Epidermal melanocyte (primary cell): Measurements from ENCODE around the gene IBA57.
"Not testable (repeated sequence)": the region's sequence is repeated elsewhere in the genome, so short reads cannot be mapped to it uniquely, and the experiment has no call there.

Experiments
- DNase-seq: peaks from one replicate; pipeline ENCODE4 v3.0.0; 2011; ENCODE audit warnings: low spot score; ENCODE audit not compliant: insufficient read length

Gene IBA57

DNA sequence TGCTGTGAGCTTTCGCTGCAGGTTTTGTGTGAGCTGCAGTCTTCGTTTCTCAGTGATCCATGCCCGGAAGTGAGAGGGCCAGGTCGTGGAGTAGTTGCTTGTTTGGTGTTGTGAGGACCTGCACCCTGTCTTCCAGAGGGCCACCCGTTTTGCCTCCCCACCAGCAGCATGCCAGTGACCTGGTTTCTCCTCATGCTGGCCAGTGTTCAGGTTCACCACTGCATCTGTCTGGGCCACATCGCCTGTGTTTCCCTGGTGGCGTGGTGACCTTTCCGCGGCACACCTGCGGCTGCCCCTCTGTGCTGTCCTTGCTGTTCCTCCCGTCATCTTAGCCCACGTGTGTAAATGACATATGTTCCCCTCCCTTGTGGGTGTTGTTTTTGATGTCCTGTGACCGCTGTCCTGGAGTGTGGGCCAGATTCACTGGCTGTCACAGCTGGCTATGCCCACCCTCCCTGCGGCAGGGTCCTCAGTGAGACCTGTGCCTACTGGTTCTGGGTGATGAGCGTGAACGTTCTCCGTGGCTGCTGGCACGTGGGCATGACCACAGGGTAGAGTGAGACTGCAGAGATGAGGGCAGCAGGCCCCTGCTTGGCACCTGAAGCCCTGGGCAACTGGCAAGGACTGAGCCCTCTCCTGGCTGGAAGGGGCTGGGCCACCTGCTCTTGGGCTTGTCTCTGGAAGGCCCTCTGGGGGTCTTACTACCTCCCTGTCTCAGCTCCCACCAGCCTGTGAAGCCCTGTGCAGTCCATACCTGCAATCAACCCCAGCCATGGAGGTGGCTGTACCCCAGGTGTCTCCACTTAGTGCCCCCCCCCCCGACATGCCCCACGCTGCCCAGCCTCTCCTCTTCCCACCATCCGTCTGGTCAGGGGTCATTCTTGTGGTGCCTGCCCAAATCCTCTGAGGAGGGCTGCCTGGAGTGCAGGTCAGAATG lies 7.3 kb downstream of the IBA57 start:
- no peak for DNase-seq

DNA sequence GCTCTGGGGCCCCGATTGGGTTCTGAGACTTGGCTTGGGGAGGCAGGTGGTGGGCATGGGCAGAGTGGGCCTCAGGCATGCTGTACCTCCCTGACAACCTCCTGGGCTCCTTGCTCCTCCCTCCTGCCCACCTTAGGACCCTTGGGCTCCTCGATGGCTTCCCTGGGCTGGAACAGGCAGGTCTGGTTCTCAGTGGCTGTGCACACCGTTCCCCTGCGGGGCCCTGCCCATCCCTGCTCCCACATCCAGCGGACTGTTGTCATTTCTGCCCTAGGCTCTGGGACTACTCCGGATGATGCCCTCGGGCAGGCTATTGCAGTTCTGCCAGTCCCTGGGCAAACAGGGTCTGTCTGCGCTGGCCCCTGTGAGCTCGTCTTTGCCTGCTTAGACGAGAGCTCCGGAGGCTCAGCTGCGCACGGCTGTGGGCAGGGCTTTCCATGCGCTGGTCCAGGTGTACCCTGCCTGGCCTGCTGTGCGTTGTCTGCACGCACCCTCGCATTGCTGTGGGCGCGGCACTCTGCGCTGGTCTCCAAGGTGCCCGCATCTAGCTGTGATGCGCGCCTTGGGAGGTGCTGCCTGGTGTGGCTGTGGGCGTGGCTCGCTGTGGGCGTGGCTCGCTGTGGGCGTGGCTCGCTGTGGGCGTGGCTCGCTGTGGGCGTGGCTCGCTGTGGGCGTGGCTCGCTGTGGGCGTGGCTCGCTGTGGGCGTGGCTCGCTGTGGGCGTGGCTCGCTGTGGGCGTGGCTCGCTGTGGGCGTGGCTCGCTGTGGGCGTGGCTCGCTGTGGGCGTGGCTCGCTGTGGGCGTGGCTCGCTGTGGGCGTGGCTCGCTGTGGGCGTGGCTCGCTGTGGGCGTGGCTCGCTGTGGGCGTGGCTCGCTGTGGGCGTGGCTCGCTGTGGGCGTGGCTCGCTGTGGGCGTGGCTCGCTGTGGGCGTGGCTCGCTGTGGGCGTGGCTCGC lies 8.2 kb downstream of the IBA57 start:
- not testable (repeated sequence) for DNase-seq

DNA sequence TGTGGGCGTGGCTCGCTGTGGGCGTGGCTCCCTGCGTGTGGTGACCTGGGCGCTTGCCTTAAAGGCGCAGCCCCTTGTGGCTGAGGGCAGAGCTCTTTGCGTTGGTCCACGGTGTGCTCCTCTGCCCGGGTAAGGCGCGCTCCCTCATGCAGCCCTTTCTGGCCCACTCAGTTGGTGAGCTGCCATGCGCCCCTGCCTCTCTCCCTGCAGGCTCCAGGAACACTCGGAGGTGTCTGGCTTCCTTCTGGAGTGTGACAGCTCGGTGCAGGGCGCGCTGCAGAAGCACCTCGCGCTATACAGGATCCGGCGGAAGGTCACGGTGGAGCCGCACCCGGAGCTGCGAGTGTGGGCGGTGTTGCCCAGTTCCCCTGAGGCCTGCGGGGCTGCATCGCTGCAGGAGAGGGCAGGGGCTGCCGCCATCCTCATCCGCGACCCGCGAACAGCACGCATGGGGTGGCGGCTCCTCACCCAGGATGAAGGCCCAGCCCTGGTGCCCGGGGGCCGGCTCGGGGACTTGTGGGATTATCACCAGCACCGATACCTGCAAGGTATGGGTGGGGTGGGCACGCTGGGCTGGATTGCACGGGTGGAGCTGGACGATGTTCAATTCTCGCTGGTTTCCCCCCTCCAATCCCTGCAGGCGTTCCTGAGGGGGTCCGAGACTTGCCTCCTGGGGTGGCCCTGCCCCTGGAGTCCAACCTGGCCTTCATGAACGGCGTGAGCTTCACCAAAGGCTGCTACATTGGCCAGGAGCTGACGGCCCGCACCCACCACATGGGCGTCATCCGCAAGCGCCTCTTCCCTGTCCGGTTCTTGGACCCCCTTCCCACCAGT lies 9.1 kb downstream of the IBA57 start:
- no peak for DNase-seq

DNA sequence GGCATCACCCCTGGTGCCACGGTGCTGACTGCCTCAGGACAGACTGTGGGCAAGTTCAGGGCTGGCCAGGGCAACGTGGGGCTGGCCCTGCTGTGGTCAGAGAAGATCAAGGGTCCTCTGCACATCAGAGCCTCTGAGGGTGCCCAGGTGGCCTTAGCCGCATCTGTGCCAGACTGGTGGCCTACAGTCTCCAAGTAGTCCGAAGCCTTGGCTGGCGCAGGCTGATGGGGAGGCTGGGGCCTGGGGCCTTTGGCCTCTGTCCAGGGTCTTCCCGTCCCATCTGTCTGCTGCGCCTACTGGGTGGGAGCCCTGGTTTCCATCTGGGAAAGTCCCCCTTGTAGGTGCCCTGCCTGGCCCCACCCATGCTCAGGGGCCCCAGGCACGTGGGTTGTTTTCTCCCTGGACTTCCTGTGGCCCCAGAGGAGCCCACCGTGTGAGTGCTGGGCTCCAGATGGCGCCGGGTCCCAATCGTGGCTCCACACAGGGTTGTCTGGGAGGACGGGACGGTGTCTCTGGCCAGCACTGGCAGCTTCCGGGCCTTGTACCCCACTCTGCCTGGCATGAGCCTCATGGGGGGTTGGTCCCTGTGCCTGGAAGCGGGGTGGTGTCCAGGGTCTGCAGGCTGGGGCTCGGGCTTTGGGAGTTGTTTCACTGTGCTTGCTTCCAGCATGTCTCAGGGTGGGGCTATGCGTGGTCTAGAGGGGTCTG lies 9.9 kb downstream of the IBA57 start:
- DNase-seq, result no peak

DNA sequence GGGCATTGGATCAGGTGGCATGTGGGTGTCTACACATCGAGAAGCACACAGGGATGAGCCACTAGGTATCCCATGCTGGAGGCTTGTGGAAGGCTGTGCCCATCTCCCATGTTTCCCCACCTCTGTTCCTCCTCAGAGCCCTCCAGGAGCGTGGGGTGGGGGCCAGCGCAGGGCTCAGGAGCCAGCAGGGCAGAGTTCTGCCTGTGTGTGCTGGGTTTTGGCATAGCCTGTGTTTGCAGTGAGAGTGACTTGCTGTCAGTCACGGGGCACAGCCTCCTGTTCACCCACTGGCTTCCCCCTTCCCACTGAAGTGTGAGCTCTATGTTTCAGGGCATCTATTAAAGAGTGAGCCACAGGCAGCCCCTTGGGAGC lies 10.4 kb downstream of the IBA57 start:
- DNase-seq, result no peak

DNA sequence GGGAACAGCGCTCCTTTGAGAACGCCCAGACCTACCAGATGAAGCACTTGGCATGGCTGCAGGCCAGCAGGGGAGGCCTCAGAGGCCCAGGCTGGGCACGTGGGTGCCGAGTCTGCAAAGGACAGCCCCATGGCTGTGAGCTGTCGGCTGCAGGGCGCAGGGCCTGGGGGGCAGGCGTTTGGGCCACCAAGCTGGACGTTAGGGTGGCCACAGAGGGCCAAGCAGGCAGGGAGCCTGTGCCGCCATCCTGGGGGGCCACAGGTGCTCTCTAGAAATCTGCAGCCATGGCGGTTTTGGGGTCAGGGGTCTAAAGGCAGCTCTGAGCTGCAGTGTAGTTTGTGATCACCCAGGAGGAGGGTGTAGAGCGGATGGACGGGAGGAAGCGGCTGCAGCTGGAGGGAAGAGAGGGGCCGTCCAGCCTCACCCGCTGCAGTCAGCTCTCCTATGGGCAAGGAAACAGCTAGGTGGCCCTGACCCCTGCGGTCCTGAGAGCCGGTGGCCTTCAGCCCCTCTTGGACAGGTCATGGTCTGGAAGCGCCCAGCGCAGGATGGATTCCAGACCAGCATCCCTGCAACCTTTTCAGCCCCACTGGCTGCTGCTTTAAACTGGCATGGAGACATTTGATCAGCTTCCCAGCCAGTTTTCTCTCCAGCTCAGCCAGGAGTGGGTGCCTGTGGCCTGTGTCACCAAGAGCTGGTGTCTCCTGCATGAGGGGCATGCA lies 11.0 kb downstream of the IBA57 start:
- DNase-seq, result no peak

DNA sequence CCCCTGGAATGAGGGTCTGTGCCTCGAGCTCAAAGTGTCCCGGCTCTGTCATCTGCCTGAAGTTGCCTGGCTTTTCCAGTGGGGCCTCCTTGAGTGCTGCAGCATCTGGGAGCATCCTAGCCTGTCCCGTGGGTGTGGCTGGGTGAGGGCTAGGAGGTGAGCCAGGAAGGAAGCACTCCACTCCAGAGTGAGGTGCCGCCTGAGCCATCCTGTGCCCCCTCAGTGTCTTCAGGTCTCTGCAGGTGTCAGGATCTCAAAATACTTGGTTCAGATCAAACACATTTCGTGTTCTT lies 11.5 kb downstream of the IBA57 start:
- no peak for DNase-seq

DNA sequence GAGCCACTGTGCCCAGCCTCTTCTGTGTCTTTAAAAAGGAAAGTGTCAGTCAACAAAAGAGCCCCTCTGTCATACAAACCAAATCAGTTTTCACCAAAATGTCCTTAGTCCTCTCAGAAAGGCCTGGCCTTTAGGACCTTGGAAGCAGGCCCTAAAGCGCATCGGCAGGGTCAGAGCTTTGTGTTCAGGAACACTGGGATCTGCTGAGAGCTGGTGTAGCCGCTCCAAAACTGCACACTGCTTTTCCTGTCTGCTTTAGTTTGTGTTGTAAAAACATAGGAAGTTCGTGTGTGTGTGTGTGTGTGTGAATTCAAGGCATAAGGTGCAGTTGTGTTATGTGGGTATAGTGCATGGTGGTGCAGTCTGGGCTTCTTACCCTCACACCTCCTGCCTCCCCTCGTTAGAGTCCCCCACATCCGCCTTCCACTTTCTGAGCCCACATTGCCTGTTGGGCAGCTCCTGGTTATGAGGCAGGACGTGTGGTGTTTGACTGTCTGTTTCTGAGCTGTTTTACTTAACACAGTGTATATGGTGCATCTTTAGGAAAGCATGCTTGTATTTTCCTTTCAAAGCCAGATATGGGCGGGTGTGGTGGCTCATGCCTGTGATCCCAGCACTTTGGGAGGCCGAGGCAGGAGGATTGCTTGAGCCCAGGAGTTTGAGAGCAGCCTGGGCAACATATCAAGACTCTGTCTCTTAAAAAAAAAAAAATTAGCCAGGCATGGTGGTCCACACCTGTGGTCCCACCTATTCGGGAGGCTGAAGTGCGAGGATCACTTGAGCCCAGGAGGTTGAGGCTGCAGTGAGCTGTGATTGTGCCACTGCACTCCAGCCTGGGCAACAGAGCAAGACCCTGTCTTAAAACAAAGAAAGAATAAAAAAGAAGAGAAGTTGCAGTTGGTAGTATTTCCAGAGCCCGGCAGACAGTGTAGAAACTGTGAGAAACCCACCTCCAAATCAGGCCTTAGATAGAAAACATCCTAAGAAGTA lies 12.4 kb downstream of the IBA57 start:
- DNase-seq, result no peak

DNA sequence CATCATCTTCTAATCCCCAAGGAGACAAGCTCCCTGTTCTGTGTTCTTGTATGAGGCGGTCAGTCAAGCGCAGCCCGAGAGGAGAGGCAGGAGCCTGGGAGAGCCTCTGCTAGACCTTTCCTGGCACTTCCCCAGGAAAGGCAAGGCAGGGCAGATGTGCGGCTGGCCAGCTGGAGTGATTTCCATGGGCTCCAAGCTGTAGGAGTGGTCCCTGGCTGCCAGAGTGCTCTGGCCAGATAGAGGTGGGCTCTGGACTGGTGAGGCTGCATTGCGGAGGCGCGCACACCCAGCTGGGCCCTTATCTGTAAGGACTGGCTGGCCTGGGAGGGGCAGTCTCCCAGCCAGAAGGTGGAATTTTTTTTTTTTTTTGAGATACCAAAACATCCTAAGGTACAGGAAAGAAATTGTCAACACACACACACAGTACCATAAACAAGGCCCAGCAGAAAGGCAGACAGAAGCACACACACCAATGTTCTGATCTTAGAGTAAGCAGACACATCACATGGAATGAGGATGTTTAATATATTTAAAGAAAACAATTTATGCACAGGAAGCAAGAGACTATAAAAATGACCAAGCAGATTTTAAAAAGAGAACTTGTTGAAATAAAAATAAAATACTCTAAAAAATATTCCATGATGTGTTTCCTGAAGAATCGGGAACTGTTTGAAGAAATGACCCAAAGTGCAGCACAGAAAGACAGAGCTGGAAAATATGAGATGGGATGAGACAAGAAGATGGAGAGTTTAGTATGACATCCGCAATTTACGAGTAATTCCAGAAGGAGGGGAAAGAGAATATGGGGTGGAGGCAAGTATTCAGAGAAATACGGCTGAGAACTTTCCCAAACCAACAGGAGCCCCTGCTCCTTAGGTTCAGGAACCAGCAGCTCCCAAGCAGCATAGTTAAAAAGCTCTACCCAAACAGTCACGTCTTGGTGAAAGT lies 13.4 kb downstream of the IBA57 start:
- no peak for DNase-seq

DNA sequence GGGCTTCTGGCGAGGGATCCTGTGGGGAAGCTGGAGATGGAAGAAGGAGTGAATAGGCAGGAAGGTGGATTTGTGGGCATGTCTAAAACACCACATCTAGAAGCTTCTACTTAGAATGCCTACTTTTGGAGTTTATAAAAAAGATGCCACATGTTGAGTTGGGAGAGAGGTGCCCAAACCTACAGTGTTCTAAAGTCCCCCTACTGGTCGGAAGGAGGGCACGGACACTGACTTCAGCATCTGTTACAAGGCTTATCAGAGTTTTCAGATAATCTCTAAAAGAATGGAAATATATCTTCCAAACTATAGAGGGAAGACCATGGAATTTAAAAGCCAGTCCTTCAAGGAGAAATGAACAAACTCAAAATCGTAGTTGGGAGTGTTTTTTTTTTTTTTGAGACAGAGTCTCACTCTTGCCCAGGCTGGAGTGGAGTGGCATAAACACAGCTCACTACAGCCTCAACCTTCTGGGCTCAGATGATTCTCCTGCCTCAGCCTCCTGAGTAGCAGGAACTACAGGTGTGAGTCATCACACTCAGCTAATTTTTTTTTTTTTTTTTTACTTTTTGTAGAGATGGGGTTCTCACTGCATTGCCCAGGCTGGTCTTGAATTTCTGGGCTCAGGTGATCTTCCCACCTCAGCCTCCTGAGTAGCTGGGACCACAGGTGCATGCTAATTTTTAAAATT lies 14.8 kb downstream of the IBA57 start:
- no peak for DNase-seq

DNA sequence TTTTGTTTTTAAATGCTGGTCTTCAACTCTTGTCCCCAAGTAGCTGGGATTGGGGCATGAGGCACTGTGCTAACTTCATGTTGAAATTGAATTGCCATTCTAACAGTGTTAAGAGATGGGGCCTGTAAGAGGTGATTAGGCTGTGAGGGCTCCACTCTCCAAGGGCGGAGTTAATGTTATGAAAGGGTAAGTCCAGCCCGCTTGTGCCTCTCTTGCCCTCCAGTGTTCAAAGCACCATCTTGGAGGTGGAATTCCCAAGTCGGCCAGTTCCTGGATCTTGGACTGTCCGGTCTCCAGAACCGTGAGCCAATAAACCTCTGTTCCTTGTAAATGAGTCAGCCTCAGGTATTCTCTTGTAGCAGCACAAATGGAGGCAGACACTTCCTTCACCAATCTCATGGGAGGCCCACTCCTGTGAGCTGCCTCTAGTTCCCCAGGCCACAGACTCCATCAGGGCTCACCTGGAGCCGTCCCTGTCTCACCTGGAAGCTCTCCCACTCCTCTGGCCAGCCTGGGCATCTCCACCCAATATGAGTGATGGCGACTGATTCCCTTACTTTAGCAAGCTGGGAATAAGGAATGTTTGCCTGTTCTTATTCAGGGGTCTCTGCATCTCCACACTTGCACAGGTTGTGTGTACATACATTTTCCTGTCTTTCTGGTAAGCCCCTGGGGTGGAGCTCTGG lies 15.5 kb downstream of the IBA57 start:
- DNase-seq, result no peak

DNA sequence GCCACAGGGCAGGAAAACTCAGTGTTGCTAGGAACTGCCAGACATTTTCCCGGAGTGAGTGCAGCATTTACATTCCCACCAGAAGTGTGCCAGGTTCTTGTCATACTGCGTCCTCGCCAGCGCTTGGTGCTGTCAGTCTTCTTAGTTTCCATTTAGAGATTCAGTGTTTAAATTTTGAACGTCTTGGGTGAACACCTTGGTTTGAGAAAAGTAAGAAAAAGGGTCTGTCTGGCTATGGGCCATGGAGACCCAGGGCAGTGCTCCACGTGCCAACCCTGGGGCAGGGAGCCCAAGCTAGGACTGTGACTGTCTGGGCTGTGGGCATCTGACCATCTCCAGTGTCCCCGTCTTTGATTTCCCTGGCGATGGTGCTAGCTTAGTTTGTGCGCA lies 16.0 kb downstream of the IBA57 start:
- no peak for DNase-seq

DNA sequence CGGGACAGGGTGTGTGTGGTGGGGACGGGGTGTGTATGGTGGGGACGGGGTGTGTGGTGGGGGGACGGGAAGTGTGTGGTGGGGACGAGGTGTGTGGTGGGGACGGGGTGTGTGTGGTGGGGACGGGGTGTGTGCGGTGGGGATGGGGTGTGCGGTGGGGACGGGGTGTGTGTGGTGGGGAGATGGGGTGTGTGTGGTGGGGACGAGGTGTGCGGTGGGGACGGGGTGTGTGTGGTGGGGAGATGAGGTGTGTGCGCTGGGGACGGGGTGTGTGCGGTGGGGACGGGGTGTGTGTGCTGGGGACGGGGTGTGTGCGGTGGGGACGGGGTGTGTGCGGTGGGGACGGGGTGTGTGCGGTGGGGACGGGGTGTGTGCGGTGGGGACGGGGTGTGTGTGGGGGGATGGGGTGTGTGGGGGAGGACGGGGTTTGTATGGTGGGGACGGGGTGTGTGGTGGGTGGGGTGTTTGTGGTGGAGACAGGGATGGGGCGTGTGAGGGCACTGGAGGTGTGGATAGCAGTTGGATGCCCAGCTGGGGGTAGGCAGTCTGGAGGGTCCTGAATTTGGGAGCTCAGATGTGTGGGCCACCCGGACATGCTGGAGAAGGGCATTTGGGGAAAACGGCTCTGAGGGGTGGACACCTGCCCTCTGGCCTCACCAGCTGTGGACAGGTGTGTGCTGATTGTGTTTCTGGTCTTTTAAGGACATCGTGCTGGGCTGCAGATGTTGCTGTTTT lies 16.9 kb downstream of the IBA57 start:
- DNase-seq, result no peak

DNA sequence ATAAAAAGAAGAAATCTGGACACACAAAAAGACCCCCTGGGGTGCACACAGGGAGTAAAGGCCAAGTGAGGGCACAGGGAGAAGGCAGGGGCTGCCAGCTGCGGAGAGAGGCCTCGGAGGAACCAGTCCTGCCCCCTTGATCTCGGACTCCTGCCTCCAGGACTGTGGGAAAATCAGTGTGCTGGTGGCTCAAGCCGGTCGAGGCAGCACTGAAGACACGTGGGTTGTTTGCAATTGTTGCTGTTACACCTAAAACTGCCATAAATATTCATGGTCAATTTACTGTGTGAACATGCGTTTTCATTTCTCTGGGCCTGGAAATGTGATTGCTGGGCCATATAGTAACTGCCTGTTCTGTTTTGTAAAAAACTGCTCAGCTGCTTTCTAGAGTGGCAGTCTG lies 18.5 kb downstream of the IBA57 start:
- no peak for DNase-seq

DNA sequence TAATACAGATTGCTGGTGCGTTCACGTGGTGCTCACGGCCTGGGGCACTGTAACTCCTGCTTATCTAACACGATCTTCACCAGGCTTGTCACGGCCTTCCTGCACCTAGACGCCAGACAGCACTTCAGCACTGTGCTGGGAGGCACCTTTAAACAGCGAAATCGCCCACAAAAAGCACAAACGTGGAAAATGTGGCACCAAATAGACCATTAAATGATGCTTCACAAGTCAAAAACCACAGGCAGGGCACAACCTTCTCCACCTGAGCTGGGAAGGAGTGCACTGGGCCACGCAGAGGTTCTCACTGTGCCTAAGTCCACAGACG lies 20.0 kb downstream of the IBA57 start:
- DNase-seq, result no peak

DNA sequence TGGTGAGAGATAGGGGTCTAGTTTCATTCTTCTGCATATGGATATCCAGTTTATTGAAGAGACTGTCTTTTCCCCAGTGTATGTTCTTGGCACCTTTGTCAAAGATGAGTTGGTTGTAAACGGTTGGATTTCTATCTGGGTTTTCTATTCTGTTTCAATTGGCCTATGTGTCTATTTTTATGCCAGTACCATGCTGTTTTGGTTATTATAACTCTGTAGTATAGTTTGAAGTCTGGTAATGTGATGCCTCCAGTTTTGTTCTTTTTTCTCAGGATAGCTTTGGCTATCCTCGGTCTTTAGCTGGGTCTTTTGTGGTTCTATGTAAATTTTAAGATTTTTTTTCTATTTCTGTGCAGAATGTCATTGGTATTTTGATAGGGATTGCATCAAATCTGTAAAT lies 22.6 kb downstream of the IBA57 start:
- not testable (repeated sequence) for DNase-seq
